HG02763 (cell line): ENCODE results near the gene ITGB1.
A peak's percentile ranks its signal among the peaks of the same experiment; 100 is the strongest.

Experiments
- ATAC-seq: cut with Tn5 transposase; IDR thresholded peaks from one replicate; pipeline ENCODE4 v1.9.1; 2021; ENCODE audit warnings: mild to moderate bottlenecking, moderate library complexity; ENCODE audit not compliant: unreplicated experiment

ITGB1 gene

DNA sequence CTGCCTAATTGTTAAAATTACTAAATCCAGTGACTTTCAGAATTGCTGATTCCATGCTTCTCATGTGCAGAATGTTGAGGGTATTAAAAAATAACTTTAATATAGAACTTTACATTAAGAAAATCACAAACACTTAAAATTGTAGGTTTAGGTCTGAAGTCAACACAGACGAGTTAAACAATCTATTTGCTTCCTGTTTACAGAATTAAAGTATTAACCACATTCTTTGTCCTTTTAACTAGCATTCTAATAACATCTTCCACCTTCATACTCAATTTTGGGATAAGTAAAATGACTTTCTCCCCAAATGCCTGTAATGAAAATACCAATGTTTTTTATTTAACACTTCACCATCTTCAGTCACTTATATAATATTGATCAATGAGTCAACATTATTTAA lies 2.2 kb downstream of the ITGB1 start:
- no peak for ATAC-seq

DNA sequence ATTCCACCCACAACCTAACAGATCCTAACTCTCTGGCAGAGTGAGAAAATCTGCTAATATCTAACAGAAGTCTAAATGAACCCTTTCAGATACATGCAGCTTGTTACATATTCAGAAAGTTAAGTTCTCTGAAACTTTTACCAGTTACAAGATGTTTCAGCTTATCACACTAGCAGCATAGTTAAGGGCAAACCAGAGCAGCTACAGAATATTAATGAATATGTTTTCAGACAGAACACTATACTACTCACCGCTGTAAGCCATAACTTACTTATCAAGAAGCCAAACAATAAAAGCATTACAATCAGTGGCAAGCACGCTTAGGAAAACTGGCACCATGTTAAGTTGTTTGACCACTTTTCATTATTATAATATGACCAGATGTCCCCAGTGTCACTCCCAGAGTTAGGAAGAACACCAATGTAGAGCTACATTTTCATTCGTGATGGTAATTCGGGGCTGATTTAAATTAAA lies 2.7 kb downstream of the ITGB1 start:
- no peak for ATAC-seq

DNA sequence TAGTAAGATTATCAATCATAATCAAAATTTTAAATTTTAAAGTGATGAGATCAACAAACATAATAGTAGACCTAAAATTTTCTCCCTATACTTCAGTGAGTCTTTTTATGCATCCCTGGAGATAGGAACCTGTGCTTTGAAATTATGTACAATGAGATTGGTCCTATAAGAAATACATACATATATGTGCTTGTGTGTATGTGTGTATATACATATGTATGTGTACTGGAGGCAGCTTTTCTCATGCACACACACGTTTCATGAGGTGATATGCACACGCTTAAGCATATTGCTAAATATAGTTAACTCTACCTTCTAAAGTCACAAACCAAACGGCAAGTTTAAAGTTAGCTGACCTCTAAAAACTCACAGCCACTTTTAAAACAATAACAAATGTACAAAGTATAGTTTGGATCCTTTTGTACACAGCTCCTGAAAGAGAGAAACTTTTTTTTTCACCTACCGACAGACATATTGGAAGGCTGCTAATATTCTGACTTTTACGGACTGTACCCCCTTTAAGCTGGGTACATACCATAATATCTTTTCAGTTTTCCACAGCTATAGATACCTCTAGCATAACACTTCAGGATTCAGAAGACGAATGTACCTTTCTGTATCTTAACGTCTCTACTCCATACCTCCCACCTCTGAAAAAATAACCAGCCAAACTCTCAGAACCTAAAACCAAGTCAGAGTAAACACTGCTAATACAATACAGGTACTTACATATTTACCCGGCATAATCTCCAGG lies 3.3 kb downstream of the ITGB1 start:
- ATAC-seq: no peak

DNA sequence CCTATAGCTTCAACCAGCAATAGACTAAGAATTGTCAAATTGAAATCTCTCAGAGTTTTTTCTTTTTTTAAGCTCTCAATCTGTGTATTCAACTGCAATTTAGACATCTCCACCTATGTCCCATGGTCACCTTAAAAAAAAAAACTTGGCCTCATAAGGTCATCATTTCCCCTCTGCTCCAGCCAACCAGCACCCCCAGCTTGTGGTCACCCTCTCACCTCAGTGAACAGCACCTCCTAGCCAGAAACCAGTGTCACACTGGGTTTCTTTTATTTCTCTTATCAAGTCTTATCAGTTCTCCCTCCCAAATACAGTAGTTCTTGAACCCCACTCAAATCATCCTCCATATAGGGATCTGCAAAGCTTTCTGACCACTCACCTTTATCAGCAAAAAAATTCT lies 4.0 kb downstream of the ITGB1 start:
- ATAC-seq: no peak

DNA sequence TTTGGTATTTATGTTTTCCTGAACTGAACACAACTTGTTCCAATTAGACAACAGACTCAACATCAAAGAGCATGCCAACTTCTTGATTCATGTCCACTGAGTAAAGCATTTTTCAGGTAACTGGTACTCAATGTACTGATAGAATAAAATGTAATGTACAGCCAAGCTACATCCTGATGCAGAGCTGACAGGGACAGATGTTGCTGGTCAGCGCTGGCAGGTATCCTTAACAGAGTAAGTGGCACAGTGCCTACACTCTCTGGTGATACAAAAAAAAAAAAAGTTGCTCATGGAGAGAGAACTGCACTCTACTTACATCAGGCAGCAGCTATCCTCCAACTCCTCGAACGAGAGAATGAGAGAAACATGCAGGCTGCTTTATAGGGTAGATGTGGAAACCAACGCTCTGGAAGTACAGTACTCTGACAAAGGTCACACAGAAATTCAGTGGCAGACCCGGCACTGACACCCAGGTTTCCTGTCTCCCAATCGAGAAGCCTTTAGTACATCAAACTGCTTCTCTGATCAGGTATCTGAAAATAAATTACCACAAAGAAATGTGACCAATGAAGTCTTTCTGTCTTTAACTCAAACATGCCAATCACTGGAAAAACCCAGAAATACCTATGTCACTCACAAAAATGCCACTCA lies 4.6 kb downstream of the ITGB1 start:
- no peak for ATAC-seq

DNA sequence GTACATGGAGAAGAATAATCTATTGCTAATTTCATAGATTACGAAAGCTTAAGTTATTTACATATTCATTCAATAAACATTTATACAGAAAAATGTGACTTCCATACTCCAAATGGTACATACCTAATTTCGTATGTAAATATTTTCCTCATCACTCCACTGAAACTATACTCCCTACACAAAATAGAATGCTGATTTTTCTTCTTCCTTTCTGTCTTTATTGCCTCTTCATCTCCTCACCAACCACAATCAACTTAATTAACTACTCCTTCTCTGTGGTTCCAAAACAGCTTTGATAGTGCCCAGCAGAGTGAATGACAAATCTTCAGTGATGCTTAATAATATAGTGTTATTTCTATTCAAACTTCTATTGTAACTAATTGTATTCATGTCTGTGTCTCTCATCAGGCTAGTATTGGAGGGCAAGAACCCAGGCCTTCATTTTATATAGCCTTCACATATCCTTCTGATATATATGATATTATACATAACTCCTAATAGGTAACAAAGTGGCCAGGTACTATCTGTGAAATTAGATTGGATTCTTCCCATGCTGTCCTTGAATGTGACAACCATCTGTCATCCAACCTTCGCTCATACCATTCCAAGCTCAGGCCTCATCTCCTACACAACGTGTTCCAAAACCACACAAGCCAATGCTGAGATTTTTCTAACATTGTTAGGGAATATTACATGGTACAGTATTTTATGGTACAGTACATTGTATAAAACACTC lies 5.3 kb downstream of the ITGB1 start:
- no peak for ATAC-seq

DNA sequence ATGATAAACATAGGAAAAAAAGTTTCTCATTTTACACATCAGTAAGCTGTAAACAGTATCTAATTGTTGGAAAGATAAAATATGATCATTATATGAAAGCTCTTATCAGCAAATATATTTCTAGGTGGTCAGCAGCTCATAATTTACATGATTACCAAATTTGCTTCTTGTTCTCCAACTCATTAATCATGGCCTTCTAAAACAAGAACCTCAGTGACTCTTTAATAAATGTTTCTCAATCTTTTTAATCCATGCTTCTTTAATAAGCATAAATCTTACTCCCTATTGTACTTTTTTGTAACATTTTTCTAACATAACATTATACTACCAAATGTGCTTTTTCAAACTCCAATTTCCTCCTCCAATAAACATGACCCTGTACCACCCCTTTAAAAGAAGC lies 5.9 kb downstream of the ITGB1 start:
- ATAC-seq: no peak

DNA sequence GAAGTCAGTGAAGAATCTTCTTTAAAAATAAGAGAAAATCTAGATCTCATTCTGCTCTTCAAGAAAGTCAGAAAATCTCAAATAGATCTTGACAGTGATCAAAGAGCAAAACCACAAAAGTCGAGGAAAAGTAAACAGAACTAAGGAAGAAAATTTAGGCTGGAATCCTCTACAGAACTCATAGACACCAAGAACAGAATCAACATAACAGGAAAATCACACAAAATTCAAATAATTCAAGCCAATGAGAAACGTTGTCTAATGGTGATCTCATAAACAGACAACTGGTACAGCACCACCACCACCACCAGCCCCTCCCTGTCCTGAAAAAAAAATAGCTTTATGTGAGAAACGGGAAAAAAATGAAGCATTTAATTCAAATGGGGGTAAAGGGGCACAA lies 6.9 kb downstream of the ITGB1 start:
- ATAC-seq: no peak

DNA sequence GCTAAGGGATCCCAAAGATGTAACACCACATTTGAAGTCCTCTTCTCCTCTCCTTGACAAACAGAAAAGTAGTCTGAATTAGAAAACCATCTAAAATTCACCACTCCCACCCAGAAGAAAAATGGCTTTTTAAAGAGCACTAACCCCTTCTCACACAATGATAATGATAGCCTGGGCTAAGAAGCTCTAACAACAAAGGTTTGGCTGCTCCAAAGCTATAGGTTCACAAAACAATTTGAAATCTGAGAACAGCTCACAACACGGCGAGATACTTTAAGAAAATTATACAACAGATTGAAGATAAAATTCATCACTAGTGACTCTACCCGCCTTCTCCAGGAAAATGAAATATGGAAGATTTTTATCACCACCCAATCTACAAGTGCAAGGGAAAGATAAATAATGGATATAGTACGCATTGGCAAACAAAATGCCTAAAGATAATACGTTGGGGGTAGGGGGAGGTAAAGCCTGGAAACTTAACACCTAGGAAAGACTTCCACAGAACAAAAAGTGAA lies 7.4 kb downstream of the ITGB1 start:
- no peak for ATAC-seq

DNA sequence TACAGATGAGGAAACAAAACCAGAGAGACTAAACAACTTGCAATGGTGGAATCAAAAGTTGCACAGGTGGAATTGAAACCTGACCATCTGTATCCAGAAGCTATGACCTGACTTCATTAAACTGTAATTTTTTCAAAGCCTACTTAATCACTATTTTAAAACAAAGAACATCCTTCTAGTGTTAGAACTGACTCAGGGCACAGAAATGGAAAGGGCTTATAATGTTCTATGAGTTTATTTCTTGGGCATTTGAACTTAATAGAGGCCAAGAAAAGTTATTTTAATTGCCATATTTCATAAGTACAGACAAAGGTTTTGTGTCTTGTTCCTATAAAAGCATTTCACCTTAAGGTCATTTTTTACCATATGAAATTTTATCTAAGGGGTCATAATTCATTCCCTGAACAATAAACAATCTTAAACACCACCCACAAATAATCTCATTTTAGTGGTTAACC lies 8.8 kb downstream of the ITGB1 start:
- no peak for ATAC-seq

DNA sequence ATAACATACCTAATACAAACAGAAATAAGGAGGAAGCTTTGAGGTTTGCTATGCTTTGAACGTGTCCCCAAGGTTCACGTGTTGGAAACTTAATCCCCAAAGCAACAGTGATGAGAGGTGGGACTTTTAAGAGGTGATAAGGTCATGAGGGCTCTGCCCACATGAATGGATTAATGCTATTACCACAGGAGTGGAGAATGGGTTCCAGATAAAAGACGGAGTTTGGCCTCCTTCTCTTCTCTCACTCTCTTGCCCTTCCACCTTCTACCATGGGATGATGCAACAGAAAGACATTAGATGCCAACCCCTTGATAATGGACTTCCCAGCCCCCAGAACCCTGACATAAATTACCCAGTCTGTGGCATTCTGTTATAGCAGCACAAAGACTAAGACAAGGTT lies 9.6 kb downstream of the ITGB1 start:
- ATAC-seq: no peak

DNA sequence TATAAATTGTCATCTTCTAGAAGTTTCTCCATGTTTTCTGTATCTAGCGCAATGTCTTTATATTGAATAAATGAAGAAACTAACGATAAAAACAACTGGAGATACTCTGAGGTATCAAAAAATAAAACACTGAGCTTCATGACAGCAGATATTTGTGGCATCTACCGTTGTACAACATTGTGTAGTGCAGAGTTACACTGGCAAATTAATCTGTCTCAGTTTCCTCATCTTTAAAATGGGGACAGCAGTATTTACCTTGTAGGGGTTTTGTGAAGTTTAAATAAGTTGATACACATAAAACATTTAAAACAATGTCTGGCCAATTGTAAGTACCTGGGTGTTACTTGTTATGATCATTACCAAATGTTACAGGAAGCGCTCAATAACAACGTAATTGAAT lies 10.4 kb downstream of the ITGB1 start:
- no peak for ATAC-seq

DNA sequence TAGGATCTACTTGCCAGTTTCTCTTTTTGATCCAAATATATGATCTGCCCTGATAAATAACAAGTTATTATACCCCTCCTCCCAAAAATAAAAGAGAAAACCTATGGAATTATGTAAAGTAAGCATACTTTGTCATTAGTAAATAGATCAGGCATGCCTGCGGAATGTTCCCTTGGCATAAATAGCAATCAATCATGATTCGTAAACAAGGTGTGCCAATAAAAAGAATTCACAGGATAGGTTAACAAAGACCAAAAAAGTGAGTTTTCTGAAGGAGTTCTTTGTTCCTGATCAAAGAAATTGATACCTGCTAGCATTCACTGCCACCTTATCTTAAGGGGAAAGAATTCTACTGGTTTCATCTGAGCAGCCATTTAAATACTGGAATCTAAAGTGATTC lies 11.9 kb downstream of the ITGB1 start:
- no peak for ATAC-seq

DNA sequence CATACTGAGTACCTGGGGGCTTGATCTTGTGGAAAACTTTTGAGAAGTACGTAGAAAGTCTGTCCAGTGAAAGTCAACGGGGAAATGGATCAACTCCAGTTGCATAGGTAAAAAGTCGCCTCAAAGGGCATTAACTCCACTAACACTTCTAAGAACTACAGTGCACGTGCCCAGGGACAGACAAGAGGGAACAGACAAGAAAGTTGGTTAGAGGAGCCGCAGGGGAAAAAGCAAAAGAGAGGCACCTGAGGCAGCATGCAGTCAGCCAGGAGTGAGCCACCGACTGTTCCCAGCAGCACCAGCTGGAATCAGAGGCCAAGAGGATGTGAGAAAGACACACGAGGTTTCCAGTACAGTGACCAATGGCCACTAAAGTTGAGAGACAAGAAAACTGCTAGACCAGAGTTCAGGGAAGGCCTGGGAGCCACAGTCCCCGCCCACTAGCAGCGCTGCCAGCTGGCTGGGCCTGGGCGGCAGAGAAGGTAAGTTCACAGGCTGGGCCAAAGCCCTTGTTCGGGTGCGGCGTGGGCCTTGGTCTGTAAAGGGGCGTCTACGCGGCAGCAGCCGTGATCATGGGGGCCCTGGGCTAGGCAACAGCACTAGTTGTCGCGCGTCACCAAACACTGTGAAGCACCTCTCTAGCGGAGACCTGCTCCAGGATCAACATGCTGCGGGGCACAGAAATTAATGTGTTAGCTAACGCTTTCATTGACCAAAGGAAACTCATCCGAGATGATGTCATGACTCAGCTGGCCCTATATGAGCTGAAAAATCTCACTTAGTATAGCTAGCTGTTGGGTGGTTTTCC lies 14.0 kb downstream of the ITGB1 start:
- ATAC-seq: no peak

DNA sequence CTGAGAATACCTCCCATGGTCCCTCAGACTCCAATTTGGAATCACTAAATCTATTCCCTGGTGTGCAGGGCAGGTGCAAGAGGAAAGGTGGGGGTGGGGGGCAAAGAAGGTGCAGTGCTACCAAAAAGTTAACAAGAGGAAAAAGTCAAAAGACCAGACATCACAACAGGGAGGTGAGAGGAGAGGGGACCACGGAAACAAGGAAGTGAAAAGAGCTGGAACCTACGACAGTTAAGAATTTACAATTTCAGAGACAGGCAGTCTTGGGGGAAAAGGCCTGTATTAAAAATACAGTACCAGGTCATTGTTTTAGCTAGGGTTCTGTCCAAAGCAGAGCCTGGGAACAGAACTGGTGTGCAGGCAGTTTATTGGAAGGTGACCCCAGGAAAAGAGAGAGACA lies 14.6 kb downstream of the ITGB1 start:
- peak; percentile 50 for ATAC-seq

DNA sequence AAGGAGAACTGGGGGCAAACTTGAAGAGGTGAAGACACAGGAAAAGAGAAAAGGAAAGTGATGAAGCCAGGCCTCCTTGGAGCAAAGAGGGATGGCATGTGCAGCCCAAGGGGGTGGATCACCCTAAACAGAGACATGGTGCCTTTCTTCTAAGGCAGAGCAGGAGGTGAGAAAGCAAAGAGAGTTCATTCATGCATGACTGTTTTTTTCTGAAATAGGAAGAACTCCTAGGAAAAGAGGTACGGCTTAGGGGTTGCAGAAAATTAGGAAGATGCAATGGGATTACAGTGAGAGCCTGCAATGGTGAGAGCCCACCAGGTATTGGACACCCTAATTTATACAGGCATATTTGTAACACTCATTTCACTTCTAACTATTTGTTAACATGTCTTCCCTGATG lies 15.9 kb downstream of the ITGB1 start:
- ATAC-seq: no peak

DNA sequence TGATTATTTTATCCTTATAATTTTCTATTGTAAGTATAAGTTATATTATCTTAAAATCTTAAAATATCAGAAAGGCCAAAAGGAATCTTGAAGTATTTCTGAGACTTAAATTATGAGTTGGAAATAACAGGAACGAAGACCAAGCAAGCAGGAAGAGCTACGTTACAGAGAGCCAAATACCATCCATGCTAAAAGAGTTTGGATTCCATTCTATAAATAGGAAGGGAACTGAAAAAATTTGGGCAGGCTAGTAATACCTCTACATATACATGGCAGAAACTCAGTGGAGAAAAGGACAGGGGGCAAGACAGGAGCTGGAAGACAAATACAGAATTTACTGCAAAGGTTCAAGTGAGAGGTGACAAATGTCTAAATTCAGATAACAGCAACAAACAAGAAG lies 16.7 kb downstream of the ITGB1 start:
- no peak for ATAC-seq

DNA sequence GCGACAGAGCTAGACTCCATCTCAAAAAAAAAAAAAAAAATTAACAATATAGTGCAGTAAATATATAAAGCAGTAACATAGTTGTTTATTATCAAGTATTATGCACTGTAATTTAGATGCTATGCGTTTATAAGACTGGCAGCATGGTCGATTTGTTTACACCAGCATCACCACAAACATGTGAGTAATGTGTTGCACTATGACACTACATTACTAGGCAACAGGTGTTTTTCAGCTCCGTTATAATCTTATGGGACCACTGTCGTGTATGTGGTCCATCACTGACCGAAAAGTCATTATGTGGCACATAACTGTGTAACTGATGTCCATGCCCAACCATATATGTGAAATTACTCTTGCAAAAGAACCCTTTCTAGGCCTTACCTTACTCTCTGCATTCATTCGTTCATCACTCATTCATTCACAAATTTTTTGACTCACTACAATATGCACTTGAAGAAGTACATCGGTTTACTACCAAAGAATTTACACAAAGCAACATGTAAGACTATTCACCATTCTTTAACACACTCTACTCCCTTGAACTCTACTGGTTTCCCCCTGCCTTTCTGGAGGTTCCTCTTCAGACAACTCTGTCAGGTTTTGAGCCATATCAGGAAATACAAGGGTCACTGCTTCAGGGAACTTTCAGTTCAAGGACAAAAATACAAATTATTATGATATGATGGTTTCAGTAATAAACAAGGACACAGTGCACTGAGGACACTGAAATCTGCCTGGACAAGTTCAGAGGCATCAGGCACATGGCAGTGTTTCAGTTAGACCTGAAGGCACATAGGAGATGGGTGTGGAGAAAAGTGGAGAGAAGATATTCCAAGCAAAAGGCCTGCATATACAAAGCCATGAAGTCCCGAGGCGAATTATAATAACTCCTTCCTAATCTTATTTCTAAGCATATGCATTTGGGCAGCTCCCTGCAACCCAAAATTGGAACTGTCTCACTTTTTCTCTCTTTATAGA lies 17.4 kb downstream of the ITGB1 start:
- no peak for ATAC-seq

DNA sequence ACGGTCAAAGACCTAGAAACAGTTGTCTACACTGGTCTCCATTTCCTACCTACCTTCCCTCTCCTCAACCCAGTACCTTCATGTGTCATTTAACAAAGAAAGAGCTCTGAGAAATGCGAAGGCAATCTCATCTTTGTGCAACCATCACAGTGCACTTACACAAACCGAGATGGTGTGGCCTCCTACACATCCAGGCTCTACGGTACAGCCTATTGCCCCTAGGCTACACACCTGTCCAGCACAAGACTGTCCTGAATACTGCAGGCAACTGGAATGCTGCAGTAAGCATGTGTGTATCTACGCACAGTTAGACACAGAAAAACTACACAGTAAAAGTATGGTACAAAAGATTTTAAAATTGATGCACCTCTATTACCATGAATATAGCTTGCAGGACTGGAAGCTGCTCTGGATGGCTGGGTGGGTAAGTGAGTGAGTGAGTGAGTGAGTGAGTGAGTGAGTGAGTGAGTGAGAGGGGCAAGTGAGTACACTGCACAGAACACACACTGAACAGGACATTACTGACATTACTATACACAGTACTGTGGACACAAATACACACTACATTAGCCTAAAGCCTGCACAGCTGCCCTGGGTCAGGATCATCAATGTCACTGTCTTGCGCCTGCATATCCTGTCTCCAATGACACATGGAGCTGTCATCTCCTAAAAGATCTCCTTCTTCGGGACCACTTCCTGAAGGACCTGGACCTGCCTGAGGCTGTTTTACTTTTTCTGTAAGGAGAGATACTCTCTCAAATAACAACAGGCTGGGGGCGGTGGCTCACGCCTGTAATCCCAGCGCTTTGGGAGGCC lies 18.5 kb downstream of the ITGB1 start:
- no peak for ATAC-seq
